Brain microvascular endothelial cell (primary cell): ENCODE data around the gene IL19.
"Not testable (repeated sequence)": the region's sequence is repeated elsewhere in the genome, so short reads cannot be mapped to it uniquely, and the experiment has no call there.

Experiments
- DNase-seq: peaks from one replicate; pipeline ENCODE4 v3.0.0-alpha.2; 2020
- H3K27ac ChIP-seq: fragments of 250-450 bp; sonication (Bioruptor Pico); 2 replicates; pipeline ENCODE4 v1.5.1; 2020; ENCODE audit warnings: mild to moderate bottlenecking, moderate library complexity
- H3K27me3 ChIP-seq: fragments of 250-450 bp; sonication (Bioruptor Pico); replicated peaks from 2 replicates; pipeline ENCODE4 v1.5.1; 2020; ENCODE audit warnings: mild to moderate bottlenecking
- H3K36me3 ChIP-seq: fragments of 250-450 bp; sonication (Bioruptor Pico); replicated peaks from 2 replicates; pipeline ENCODE4 v1.5.1; 2020; ENCODE audit warnings: mild to moderate bottlenecking
- H3K4me3 ChIP-seq: 2 replicates; pipeline ENCODE4 v1.5.1; 2011; ENCODE audit warnings: low read depth, mild to moderate bottlenecking, control low read depth, low read length, moderate library complexity
- CTCF ChIP-seq: IDR thresholded peaks from 2 replicates; pipeline ENCODE4 v1.5.1; 2011; ENCODE audit warnings: low read depth, mild to moderate bottlenecking, moderate library complexity, low read length, control low read depth, inconsistent platforms; ENCODE audit errors: missing control alignments
- in situ Hi-C: cut with HindIII; loops from 2 replicates; pipeline ENCODE4 v1.10.0; 2017; ENCODE audit warnings: low sequenced_read_pairs, low pct_ligation_motif_present

Gene IL19

GRCh38 chr1:206776229-206776628 lies 5.7 kb downstream of the IL19 start:
- DNase-seq, result no peak
- in situ Hi-C loops, result no loop called here

GRCh38 chr1:206778031-206778430 lies 7.5 kb downstream of the IL19 start:
- no peak for DNase-seq
- no peak for TF ChIP-seq CTCF
- Histone ChIP-seq H3K27ac (no peak overlapping the region), H3K27me3 (peaks cover 29% of the 10 kb centered on the region), H3K4me3 (no peak overlapping the region), H3K36me3 (no peaks in the 10 kb centered on the region)
- in situ Hi-C loops, result no loop called here

More at GRCh38 chr1:206776229-206776628, 5.7 kb downstream of the IL19 start:
- H3K27me3 ChIP-seq, result peaks cover 38% of the 10 kb centered on the region
- TF ChIP-seq CTCF, result no peak
- H3K36me3 ChIP-seq, result no peaks in the 10 kb centered on the region
- H3K27ac ChIP-seq, result no peak overlapping the region
- no peak overlapping the region for H3K4me3 ChIP-seq

GRCh38 chr1:206778911-206779310 lies 8.3 kb downstream of the IL19 start:
- H3K27ac ChIP-seq, DNase-seq, H3K4me3 ChIP-seq, H3K36me3 ChIP-seq, in situ Hi-C loops: not testable (repeated sequence)
- H3K27me3 ChIP-seq, result peaks cover 22% of the 10 kb centered on the region

- Histone ChIP-seq H3K36me3 (no peaks in the 10 kb centered on the region), H3K27ac (no peak overlapping the region), H3K27me3 (peaks cover 16% of the 10 kb centered on the region), H3K4me3 (no peak overlapping the region)
- in situ Hi-C loops, result no loop called here
- TF ChIP-seq CTCF, result no peak
- no peak for DNase-seq
Observed at GRCh38 chr1:206779638-206780037, 9.1 kb downstream of the IL19 start.

GRCh38 chr1:206782448-206782847 lies 11.9 kb downstream of the IL19 start:
- Histone ChIP-seq H3K4me3 (no peak overlapping the region), H3K36me3 (no peaks in the 10 kb centered on the region), H3K27ac (no peak overlapping the region), H3K27me3 (peaks cover 9% of the 10 kb centered on the region)
- TF ChIP-seq CTCF, result no peak
- in situ Hi-C loops, result no loop called here
- no peak for DNase-seq

- no peak for TF ChIP-seq CTCF
- H3K27me3 ChIP-seq, result peaks cover 6% of the 10 kb centered on the region
- H3K27ac ChIP-seq, result no peak overlapping the region
- H3K36me3 ChIP-seq, result no peaks in the 10 kb centered on the region
- DNase-seq, result no peak
- in situ Hi-C loops, result no loop called here
- no peak overlapping the region for H3K4me3 ChIP-seq
Observed at GRCh38 chr1:206783506-206783905, 12.9 kb downstream of the IL19 start.
